Activated CD4-positive, alpha-beta T cell treated with anti-CD3 and anti-CD28 coated beads, Interleukin-2, Interleukin-4, amounts not matched to agents 100 ng/mL and 50 ng/mL, durations not matched to agents 16 hours and 8 hours (primary cell): ENCODE data around the gene UBE2J2.

Experiments used
- DNase-seq: peaks from one replicate; pipeline ENCODE4 v3.0.0-alpha.2; 2020; ENCODE audit warnings: low spot score

UBE2J2 gene

GRCh38 chr1:1280782-1281481, 7.3 kb upstream of the UBE2J2 start:
- no peak for DNase-seq

- DNase-seq: no peak
Observed at GRCh38 chr1:1279028-1279427, 5.4 kb upstream of the UBE2J2 start.

- no peak for DNase-seq
Observed at GRCh38 chr1:1278620-1279019, 5.0 kb upstream of the UBE2J2 start.

- no peak for DNase-seq
Observed at GRCh38 chr1:1275836-1276235, 2.2 kb upstream of the UBE2J2 start.

GRCh38 chr1:1274931-1275431, 1.3 kb upstream of the UBE2J2 start:
- no peak for DNase-seq

- no peak for DNase-seq
Observed at GRCh38 chr1:1274299-1274930, 761 bp upstream of the UBE2J2 start.

- no peak for DNase-seq
Observed at GRCh38 chr1:1273209-1273511, 494 bp downstream of the UBE2J2 start.

GRCh38 chr1:1272341-1273208, 1.1 kb downstream of the UBE2J2 start:
- DNase-seq: no peak

- no peak for DNase-seq
Observed at GRCh38 chr1:1270813-1271212, 2.8 kb downstream of the UBE2J2 start.

- no peak for DNase-seq
Observed at GRCh38 chr1:1268284-1268682, 5.4 kb downstream of the UBE2J2 start.

GRCh38 chr1:1267488-1268283, 6.0 kb downstream of the UBE2J2 start:
- DNase-seq: no peak

GRCh38 chr1:1264868-1265272, 8.8 kb downstream of the UBE2J2 start:
- no peak for DNase-seq

GRCh38 chr1:1264026-1264425, 9.6 kb downstream of the UBE2J2 start:
- no peak for DNase-seq

GRCh38 chr1:1262758-1263157, 10.9 kb downstream of the UBE2J2 start:
- DNase-seq: no peak

GRCh38 chr1:1262071-1262470, 11.6 kb downstream of the UBE2J2 start:
- no peak for DNase-seq

GRCh38 chr1:1260843-1261560, 12.7 kb downstream of the UBE2J2 start:
- no peak for DNase-seq

GRCh38 chr1:1259951-1260600, 13.6 kb downstream of the UBE2J2 start:
- DNase-seq: no peak

- no peak for DNase-seq
Observed at GRCh38 chr1:1259540-1259939, 14.1 kb downstream of the UBE2J2 start.

GRCh38 chr1:1259119-1259488, 14.6 kb downstream of the UBE2J2 start:
- DNase-seq: no peak

GRCh38 chr1:1256956-1257871, 16.4 kb downstream of the UBE2J2 start:
- no peak for DNase-seq
